Coronary artery (tissue), 2 donors: ENCODE measurements around the gene SCGB3A2.

ENCODE experiments used
- DNase-seq: peaks from one replicate; pipeline ENCODE4 v3.0.0-alpha.2; 2017; ENCODE audit warnings: low spot score
- H3K27ac ChIP-seq, 2 donors: fragments of 200-600 bp; sonication (generic); one replicate each; pipeline ENCODE4 v1.5.1; 2016 to 2019
- H3K4me3 ChIP-seq: fragments of 200-600 bp; sonication (generic); 2 replicates; pipeline ENCODE4 v1.5.1; 2016; ENCODE audit warnings: mild to moderate bottlenecking, moderate library complexity
- CTCF ChIP-seq: fragments of 200-600 bp; sonication (generic); IDR thresholded peaks from one replicate; pipeline ENCODE4 v1.5.1; 2019; ENCODE audit warnings: antibody characterized with exemption

The SCGB3A2 gene

GRCh38 chr5:147911427-147911826, 32.9 kb downstream of the SCGB3A2 start:
- no peak for TF ChIP-seq CTCF
- Histone ChIP-seq H3K4me3 (no peak overlapping the region), H3K27ac (peak overlapping the region in 1 of 2 donors; percentile 15)
- no peak for DNase-seq

GRCh38 chr5:147912011-147912410, 33.5 kb downstream of the SCGB3A2 start:
- TF ChIP-seq CTCF = no peak
- Histone ChIP-seq H3K27ac (peak overlapping the region; percentile 8 to 31), H3K4me3 (no peak overlapping the region)
- DNase-seq = no peak

GRCh38 chr5:147913786-147914185, 35.3 kb downstream of the SCGB3A2 start:
- no peak for TF ChIP-seq CTCF
- no peak for DNase-seq

GRCh38 chr5:147918101-147918685, 39.7 kb downstream of the SCGB3A2 start:
- TF ChIP-seq CTCF = no peak
- H3K27ac ChIP-seq = no peak overlapping the region
- no peak overlapping the region for H3K4me3 ChIP-seq
- DNase-seq = no peak

More at GRCh38 chr5:147913786-147914185, 35.3 kb downstream of the SCGB3A2 start:
- Histone ChIP-seq H3K4me3 (no peak overlapping the region), H3K27ac (no peak overlapping the region)

GRCh38 chr5:147918899-147919298, 40.4 kb downstream of the SCGB3A2 start:
- no peak for DNase-seq
- no peak for TF ChIP-seq CTCF
- H3K4me3 ChIP-seq = no peak overlapping the region
- H3K27ac ChIP-seq = no peak overlapping the region

- Histone ChIP-seq H3K27ac (no peak overlapping the region), H3K4me3 (no peak overlapping the region)
- no peak for DNase-seq
- no peak for TF ChIP-seq CTCF
Measured at GRCh38 chr5:147920420-147921030, 42.0 kb downstream of the SCGB3A2 start.

- no peak for TF ChIP-seq CTCF
- Histone ChIP-seq H3K4me3 (no peak overlapping the region), H3K27ac (no peak overlapping the region)
- no peak for DNase-seq
Measured at GRCh38 chr5:147921136-147921535, 42.6 kb downstream of the SCGB3A2 start.
